PC-3 (cell line): ENCODE measurements around the gene IL25. TPM values are rescaled to one million over a fixed set of nuclear protein-coding genes. Genes with fewer than 3 reads are reported as not detected.

Source experiments
- ATAC-seq: fragments of 200-7000 bp; cut with Tn5 transposase; 2 replicates; pipeline ENCODE4 v1.9.1; 2020; ENCODE audit warnings: mild to moderate bottlenecking, moderate library complexity
- BruUV-seq: library from RNA; stranded (reverse); fragments of 400-500 nt; replicated peaks from 2 replicates; lab custom pipeline; 2021; lab: Mats Ljungman, UMichigan
- CTCF ChIA-PET: fragments of 300-600 bp; sonication (Branson Sonifier 250); formaldehyde crosslinking; loops from one replicate; lab custom pipeline; 2022; ENCODE audit warnings: antibody characterized with exemption; lab: Charles Lee
- POLR2A ChIA-PET: fragments of 300-600 bp; sonication (Branson Sonifier 250); formaldehyde crosslinking; loops from one replicate; lab custom pipeline; 2022; ENCODE audit warnings: antibody characterized with exemption; ENCODE audit not compliant: unreplicated experiment; lab: Charles Lee
- DNase-seq: peaks from one replicate; pipeline ENCODE4 v3.0.0-alpha.2; 2015
- H2AFZ ChIP-seq: fragments of 300-600 bp; sonication (generic); 2 replicates; pipeline ENCODE4 v1.6.0; 2016; ENCODE audit warnings: antibody characterized with exemption, low read length
- H3F3A ChIP-seq: fragments of 300-600 bp; sonication (generic); one replicate; pipeline ENCODE4 v1.6.0; 2017; ENCODE audit warnings: antibody characterized with exemption, low read length, control low read depth, mild to moderate bottlenecking; ENCODE audit not compliant: unreplicated experiment
- H3K27ac ChIP-seq: fragments of 300-600 bp; sonication (generic); 2 replicates; pipeline ENCODE4 v1.5.1; 2016; ENCODE audit warnings: mild to moderate bottlenecking, low read length
- H3K27me3 ChIP-seq: fragments of 300-600 bp; sonication (generic); 2 replicates; pipeline ENCODE4 v1.6.1; 2016; ENCODE audit warnings: low read length, mixed read lengths
- H3K36me3 ChIP-seq: fragments of 300-600 bp; sonication (generic); 2 replicates; pipeline ENCODE4 v1.6.1; 2016; ENCODE audit warnings: low read depth, mixed run types, low read length, mixed read lengths
- H3K4me1 ChIP-seq: fragments of 300-600 bp; sonication (generic); 2 replicates; pipeline ENCODE4 v1.5.1; 2016; ENCODE audit warnings: low read length; ENCODE audit not compliant: insufficient read depth
- H3K4me2 ChIP-seq: fragments of 300-600 bp; sonication (generic); 2 replicates; pipeline ENCODE4 v1.6.0; 2016; ENCODE audit warnings: low read length
- H3K4me3 ChIP-seq: fragments of 300-600 bp; sonication (generic); 2 replicates; pipeline ENCODE4 v1.5.1; 2016; ENCODE audit warnings: mild to moderate bottlenecking, low read length, mixed read lengths
- H3K79me2 ChIP-seq: fragments of 300-600 bp; sonication (generic); 2 replicates; pipeline ENCODE4 v1.6.1; 2017; ENCODE audit warnings: low read length, mixed read lengths
- H3K9ac ChIP-seq: fragments of 300-600 bp; sonication (generic); 2 replicates; pipeline ENCODE4 v1.6.0; 2016; ENCODE audit warnings: mild to moderate bottlenecking, low read length
- H3K9me2 ChIP-seq: fragments of 300-600 bp; sonication (generic); replicated peaks from 2 replicates; pipeline ENCODE4 v1.6.1; 2016; ENCODE audit warnings: mixed run types, low read length, mixed read lengths
- H3K9me3 ChIP-seq: fragments of 300-600 bp; sonication (generic); 2 replicates; pipeline ENCODE4 v1.6.1; 2016; ENCODE audit warnings: low read length, mixed read lengths
- H4K20me1 ChIP-seq: fragments of 300-600 bp; sonication (generic); 2 replicates; pipeline ENCODE4 v1.6.1; 2016; ENCODE audit warnings: low read length, mixed read lengths
- CTCF ChIP-seq: fragments of 300-600 bp; sonication (generic); conservative IDR thresholded peaks from 2 replicates; pipeline ENCODE4 v1.5.1; 2017; ENCODE audit warnings: antibody characterized with exemption, low read depth, mild to moderate bottlenecking, low read length
- EZH2 ChIP-seq: fragments of 300-600 bp; sonication (generic); IDR thresholded peaks from one replicate; pipeline ENCODE4 v1.6.1; 2017; ENCODE audit warnings: antibody characterized with exemption, mild to moderate bottlenecking, low read length; ENCODE audit not compliant: unreplicated experiment
- EZH2phosphoT487 ChIP-seq: fragments of 300-600 bp; sonication (generic); IDR thresholded peaks from 2 replicates; pipeline ENCODE4 v1.6.1; 2018; ENCODE audit warnings: mild to moderate bottlenecking, antibody characterized with exemption, low read length, borderline replicate concordance
- intact Hi-C: fragments of 100-400 bp; cut with micrococcal nuclease; formaldehyde crosslinking; loops from 2 replicates; pipeline ENCODE4 v1.9.0; 2023
- total RNA-seq: library from RNA; depleted of rRNA; stranded (reverse); fragments of >200 nt; gene quantifications from 2 replicates; pipeline ENCODE4 v1.2.3, GENCODE V29; 2014

Gene IL25
- total RNA-seq, 1 experiment from 2014 or later, result not detected

GRCh38 chr14:23406244-23406643, 33.6 kb downstream of the IL25 start:
- CTCF ChIA-PET, result no interaction called here
- Histone ChIP-seq H3K36me3 (no peaks in the 10 kb centered on the region), H3K4me1 (no peaks in the 10 kb centered on the region), H4K20me1 (no peaks in the 10 kb centered on the region), H3K4me2 (no peak overlapping the region), H2AFZ (no peak overlapping the region), H3K4me3 (no peak overlapping the region), H3K79me2 (no peaks in the 10 kb centered on the region), H3K27me3 (peaks cover 82% of the 10 kb centered on the region), H3K27ac (no peak overlapping the region), H3F3A (no peaks in the 10 kb centered on the region), H3K9ac (no peak overlapping the region), H3K9me3 (no peaks in the 10 kb centered on the region), H3K9me2 (no peaks in the 10 kb centered on the region)
- DNase-seq, result no peak
- BruUV-seq, result no TSS peak
- POLR2A ChIA-PET, result no interaction called here
- intact Hi-C loops, result no loop called here
- TF ChIP-seq EZH2 (no peak), CTCF (no peak), EZH2phosphoT487 (no peak)
- no peak for ATAC-seq

GRCh38 chr14:23406725-23407355, 34.2 kb downstream of the IL25 start:
- Histone ChIP-seq H3K9me2 (no peaks in the 10 kb centered on the region), H3K4me1 (no peaks in the 10 kb centered on the region), H3K4me3 (no peak overlapping the region), H3K27me3 (peaks cover 82% of the 10 kb centered on the region), H3K9me3 (no peaks in the 10 kb centered on the region), H3F3A (no peaks in the 10 kb centered on the region), H4K20me1 (no peaks in the 10 kb centered on the region), H3K9ac (no peak overlapping the region), H2AFZ (no peak overlapping the region), H3K36me3 (no peaks in the 10 kb centered on the region), H3K4me2 (no peak overlapping the region), H3K27ac (no peak overlapping the region), H3K79me2 (no peaks in the 10 kb centered on the region)
- intact Hi-C loops, result no loop called here
- DNase-seq (no peak), ATAC-seq (no peak)
- no TSS peak for BruUV-seq
- ChIA-PET CTCF (no interaction called here), POLR2A (no interaction called here)
- no peak for TF ChIP-seq CTCF
- no peak for TF ChIP-seq EZH2phosphoT487
- TF ChIP-seq EZH2, result no peak

GRCh38 chr14:23407516-23408306, 35.1 kb downstream of the IL25 start, which contains the start of gene MYH6:
MYH6 (minus strand) TSS chr14:23408273; CDS start chr14:23407223, 1,050 bp downstream.
- H3K36me3 ChIP-seq, result no peaks in the 10 kb centered on the region
- H3K9me2 ChIP-seq, result no peaks in the 10 kb centered on the region
- BruUV-seq, result no TSS peak
- no peaks in the 10 kb centered on the region for H3K9me3 ChIP-seq
- no peak within 1 kb of the TSS for H3K9ac ChIP-seq
- no peaks in the 10 kb centered on the region for H4K20me1 ChIP-seq
- DNase-seq (no peak), ATAC-seq (no peak)
- no peak for TF ChIP-seq EZH2phosphoT487
- TF ChIP-seq CTCF, result no peak
- TF ChIP-seq EZH2, result no peak
- intact Hi-C loops, result no loop called here
- H3K79me2 ChIP-seq, result no peaks in the 10 kb centered on the region
- H3F3A ChIP-seq, result no peaks in the 10 kb centered on the region
- H3K4me1 ChIP-seq, result no peaks in the 10 kb centered on the region
- H3K27me3 ChIP-seq, result peaks cover 83% of the 10 kb centered on the region
- CTCF ChIA-PET, result no interaction called here
- H3K27ac ChIP-seq, result no peak within 1 kb of the TSS
- H3K4me3 ChIP-seq, result no peak within 1 kb of the TSS
- no peak within 1 kb of the TSS for H2AFZ ChIP-seq
- H3K4me2 ChIP-seq, result no peak within 1 kb of the TSS
- POLR2A ChIA-PET, result no interaction called here
